Stimulated activated CD4-positive, alpha-beta T cell treated with anti-CD3 and anti-CD28 coated beads, TNF-alpha, amount 100 ng/mL, for 48 hours (primary cell): Measurements from ENCODE around the gene CKAP2L.

Experiments
- DNase-seq, 3 donors: peaks; one replicate each; pipeline ENCODE4 v3.0.0-alpha.2; 2020; ENCODE audit warnings: low read depth in 3 of 3

Gene CKAP2L

DNA sequence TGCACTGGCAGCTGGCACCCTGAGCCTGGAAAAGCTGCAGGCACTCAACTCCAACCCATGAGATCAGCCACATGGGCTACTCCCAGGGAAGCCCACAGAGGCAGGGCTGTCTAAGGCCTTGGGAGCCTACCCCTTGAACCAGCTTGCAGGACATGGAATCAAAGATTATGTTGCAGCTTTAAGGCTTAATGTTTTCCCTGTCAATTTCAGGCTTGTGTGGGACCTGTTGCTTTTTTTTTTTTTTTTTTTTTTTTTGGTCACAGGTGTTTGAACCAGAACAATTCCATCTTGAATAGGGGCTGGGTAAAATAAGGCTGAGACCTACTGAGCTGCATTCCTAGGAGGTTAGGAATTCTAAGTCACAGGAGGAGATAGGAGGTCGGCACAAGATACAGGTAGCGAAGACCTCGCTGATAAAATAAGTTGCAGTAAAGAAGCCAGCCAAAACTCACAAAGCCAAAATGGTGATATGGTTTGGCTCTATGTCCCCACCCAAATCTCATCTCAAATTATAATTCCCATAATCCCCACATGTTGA is 27.4 kb upstream of the CKAP2L start:
- no peak for DNase-seq

DNA sequence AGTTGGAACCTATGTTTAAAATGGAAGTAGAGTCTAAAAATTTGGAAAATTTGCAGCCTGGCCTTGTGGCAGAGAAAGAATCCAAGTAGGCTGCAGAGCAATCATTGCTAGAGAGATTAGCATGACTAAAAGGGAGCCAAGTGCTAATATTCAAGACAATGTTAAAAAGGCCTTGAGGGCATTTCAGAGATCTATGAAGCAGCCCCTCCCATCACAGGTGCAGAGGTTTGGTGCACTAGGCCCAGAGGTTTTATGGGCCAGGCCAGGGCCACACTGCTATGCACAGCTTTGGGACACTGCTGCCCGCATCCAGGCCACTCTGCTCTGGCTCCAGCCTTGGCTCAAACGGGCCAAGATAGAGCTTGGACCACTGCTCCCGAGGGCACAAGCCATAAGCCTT is 26.6 kb upstream of the CKAP2L start:
- no peak for DNase-seq

DNA sequence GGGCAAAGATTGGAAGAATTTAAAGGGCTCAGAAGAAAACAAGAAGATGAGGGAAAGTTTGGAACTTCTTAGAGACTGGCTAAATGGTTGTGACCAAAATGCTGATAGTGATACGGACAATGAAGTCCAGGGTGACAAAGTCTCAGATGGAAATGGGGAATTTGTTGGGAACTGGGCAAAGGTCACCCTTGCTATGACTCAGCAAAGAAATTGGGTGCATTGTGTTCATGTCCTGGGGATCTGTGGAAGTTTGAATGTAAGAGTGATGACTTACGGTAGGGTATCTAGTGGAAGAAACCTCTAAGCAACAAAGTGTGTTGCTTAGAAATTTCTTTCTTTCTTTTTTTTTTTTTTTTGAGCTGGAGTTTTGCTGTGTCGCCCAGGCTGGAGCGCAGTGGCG is 25.9 kb upstream of the CKAP2L start:
- no peak for DNase-seq

DNA sequence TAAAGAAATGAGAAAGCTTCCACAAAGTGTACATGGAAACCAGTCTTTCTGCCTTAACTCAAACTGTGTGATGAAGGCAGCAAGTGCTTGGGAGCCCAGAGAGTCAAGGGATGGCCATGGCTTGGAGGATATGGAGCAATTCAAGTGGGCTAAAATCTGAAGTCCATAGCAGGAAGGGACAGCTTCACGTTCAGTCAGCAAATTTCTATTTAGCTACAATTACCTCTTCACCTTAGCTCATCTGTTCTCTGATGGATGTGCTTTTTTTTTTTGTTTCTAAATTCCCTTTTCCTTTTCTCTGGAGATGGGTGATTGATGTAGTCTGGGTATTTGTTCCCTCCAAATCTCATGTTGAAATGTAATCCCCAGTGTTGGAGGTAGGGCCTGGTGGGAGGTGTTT is 24.8 kb upstream of the CKAP2L start:
- DNase-seq = no peak

DNA sequence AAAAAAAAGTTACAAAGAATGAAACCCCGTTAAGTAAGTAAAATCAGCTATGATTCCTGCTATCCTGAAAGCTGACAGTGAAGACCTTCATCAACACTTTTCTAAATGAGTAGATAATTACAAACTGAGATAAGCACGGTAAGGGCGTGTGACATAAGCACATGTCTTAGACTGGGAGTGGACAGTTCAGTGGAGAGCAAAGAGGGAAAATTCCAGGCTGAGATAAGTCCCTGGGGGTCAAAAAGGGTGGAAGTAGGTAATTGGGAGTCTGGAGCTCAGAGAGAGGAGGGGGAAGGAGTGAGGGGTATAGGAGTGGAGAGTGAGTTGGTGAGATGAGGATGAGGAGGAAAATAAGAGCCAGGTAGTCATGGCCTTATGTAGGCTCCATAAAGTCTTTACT is 24.2 kb upstream of the CKAP2L start:
- DNase-seq = no peak

DNA sequence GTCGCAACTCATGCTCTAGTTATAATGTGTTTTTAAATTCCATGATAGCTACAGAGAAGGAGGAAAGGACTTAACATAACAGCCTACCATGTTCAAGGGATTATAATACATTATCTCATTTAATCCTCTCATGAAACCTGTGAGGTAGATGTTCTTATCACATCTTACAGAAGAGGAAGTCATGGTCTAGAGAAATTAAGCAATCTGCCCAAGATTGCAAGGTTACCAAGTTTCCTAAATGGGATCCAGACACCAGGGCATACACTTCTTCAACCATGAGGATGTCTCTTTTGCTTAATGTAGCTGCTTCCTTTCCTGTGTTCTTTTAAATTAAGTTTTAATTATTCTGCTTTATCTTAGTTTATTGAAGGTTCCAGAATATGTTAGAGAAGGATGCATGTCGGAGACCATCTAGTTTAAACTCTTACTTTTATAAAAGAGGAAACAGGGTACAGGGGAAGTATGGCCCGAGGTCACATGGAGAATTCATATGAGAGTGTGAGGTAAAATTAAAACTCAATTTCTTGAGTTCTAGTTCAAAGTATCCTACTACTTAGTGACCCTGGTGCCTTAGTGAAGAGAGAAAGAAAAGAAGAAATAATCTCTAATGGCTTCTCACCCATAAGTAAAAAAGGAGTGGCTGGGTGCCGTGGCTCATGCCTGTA is 23.5 kb upstream of the CKAP2L start:
- DNase-seq = no peak

DNA sequence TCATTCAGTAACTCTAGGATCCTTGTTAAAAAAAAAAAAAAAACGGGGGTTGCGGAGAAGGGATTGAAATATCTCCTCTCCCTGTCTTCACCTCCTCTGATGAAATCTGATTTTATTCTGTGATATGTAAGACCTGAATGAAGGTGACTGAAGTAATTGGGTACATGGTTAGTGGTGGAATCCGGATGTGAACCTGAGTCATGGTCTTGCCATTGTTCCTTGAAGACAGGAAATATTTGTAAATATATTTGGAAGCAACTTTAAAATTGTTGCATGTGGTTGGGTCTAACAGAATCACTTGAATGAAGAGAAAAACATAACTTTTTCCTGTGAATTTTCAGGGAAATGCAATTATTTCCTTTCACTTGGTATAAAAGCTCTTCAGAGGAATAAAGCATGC is 22.9 kb upstream of the CKAP2L start:
- no peak for DNase-seq

DNA sequence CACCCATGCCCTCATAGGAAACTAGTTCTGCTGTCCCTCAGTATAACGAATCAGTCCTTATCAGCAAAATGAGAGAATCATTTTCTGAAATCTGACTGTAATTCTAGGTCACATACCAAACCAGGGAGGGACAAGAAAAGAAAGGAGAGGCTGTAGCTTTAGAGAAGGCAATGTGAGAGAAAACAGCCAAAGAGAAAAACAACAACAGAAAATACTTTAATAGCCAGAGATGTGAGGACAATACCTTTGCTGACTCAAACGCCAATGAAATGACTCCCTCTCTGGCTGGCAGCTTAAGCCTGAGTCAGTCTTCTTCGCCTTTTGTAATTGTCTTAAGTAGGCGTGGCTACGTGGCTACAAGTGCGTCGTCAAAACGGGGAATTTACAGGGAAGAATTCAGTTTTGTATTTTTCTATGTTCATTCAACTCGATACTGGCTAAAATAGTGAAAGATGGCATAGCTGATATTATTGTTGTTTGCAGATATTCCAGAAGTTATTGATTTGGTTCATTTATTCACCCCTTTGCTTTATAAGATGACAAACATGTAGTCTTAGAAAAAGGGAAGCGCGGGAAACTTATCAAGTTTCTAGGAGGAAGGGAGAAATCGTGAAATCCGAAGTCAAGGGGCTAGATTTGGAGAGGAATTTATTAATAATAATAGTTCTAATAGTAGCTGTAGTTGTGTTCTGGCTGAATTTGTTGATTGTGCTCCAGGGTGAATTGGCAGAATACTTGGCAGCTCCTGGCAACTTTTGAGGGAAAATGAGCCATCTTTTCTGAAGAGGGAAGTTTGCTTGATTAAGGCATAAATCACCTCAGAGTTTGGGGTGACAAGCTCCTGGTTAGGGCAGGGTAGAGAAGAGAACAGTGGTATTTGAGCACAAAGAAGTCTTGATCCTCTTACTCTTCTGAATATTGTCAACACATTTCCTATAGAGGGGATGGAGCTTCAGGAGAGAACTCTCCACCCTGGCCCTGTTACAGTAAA is 20.1 kb upstream of the CKAP2L start, which contains the start of gene IL1A:
TSS of gene IL1A (minus strand) at position 295 of the 991 bp plus-strand sequence. CDS start 723 bp downstream, outside the sequence.
- no peak for DNase-seq

DNA sequence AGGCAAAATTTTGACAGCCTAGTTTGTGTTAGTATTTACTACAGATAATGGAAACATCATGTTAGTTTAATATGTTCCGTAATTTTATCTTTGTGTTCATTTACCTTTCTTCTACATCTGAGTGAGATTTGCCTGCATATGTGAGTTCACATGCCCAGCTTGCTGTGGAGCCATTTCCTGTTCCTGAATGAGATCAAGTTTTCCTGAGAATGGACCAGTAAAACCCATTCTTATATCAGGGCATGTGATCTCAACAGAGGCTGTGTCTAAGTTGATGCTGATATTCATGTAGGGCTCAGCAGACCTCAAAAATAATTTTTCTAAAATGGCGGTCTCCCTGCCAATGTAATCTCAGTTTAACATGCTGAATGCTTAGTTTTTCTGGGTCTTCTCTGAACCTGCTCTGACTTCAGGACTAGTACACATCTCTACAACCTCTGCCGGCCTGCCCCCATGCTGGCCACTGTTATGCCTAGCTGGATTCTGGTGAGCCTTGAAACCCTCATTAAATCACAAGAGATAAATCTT is 18.8 kb upstream of the CKAP2L start:
- no peak for DNase-seq

DNA sequence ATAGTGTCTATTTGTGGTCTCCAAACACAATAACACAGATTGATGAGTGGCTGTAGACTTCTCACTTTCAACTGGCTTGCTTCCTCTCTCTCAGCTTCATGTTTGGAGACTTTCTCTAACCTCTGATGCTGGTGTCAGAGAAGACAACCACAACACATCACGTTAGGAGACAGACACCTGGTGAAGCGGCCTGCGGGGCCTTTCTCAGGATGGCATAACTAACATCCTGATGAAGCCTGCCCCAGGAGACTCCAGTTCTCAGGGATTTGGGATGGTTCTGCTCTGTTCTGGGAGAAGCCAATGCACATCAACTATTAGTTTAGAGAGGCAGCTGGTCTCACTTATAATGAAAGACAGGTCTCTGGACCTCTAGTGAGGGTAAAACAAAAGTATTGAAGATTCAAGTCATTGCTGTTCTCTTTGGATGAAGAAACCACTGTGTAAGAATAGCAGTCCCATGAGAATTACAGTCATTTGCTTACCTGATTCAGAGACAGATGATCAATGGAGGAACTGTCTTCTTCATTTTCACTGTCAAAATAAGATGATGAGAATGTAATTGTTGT is 17.9 kb upstream of the CKAP2L start:
- DNase-seq = no peak

DNA sequence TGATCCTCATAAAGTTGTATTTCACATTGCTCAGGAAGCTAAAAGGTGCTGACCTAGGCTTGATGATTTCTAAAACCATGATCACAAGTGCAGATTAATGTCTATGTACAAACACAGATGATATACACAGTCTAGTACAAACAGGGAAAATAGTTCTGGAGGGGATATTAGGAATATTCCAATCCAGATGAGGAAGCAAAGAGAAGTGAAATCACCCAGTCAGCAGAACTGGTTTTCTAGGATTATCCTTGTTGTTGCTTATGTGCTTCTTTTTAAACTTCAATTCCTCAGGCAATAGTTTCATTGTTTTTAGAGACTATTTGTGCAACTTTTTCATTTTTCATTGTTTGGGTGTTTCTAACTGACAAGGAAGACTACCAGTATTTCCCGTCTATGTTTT is 15.2 kb upstream of the CKAP2L start:
- DNase-seq = no peak

DNA sequence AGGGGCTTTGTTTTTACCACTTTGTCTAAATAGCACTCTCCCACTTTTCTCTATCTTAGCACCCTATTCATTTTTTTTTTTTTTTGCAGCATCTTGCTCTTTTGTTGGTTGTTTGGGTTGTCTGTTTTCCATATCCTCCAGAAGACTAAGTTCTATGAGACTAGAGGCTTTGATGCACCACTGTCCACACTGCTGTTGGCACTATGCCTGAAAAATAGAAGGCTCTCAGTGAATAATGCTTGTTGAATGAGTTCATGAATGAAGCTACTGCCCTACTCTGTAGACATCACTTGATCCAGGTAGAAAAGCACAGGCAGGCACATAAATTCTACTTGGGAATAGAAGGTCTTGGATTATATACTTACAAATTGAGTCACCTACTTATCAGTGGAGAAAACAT is 12.6 kb upstream of the CKAP2L start:
- DNase-seq = no peak

DNA sequence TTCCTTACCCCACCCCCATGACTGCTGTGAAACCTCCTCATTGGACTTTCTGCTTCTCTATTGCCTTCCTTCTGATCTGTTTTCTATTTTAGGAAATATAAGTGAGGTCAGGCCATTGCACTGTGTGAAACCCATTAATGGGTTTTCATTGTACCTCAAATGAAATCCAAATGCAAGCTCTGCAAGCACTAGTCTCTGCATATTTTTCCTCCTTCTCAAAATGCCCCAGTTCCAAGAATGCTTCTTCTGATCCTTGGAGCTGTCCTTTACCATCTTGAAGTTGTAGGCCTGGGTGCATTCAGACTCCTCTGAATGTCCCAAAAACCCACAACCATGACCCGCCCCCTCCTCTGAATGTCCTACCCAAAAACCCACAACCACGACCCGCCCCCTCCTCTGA is 11.7 kb upstream of the CKAP2L start:
- no peak for DNase-seq

DNA sequence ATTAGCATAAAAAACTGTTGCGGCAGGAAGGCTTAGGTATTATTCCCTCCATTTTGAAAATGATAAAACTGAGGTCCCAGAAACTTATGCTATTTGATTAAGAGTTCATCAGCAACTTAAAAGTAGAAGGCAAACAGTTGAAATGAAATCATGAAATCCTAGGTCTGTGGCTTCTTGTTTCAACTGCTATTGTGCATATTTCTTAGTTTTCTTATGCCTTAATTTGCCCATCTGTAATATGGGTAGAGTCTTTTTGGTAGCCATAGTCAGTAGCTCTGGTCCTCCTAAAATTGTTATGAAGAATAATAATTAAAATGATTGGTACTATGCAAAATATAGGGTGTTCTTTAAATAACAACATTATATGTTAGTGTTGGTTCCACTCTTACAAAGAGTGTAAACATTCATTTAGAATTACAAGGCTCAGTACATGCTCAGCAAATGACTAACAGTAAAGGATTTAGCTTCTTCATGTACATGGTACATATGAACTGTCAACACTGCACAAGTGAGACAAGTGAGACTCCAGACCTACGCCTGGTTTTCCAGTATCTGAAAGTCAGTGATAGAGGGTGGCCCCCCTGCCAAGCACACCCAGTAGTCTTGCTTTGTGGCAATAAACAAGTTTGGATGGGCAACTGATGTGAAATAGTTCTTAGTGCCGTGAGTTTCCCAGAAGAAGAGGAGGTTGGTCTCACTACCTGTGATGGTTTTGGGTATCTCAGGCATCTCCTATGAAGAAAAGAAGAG is 10.3 kb upstream of the CKAP2L start:
- no peak for DNase-seq

DNA sequence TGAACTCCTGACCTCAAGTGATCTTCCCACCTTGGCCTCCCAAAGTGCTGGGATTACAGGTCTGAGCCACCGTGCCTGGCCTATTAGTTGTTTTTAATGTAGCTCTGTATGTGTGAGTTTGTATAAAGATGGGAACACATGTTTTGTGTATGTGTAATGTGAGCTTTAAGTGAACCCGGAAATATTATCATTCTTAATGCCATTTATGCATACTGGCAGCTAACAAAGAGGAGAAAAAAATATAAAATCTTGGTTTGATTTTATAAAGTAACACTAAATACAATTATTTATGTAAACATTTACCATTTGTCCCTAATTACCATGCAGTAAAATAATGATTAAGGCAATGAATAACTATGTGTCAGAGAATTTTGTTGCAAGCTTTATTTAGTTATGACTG is 9.1 kb upstream of the CKAP2L start:
- DNase-seq = no peak

DNA sequence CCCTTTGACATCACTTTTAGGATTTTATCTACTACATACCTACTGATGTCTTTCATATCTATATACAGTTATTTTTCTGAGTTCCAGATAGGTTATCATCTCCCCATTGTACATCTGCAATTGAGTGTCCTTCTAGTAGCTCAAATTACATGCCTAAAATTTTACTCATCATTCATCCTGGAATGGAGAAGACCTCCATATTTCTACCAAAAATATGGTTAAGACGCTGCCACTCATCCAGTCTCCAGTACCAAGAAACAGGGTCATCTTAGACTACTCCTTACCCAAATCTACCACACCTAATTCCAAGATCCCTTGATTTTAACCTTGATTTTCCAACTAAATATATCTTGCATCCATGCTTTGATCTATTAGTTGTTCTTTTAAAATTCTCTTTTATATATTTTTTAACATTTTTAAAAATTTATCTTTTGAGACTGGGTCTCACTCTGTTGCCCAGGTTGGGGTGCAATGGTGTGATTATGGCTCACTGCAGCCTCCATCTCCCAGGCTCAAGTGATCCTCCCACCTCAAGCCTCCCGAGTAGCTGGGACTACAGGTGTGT is 8.6 kb upstream of the CKAP2L start:
- no peak for DNase-seq

DNA sequence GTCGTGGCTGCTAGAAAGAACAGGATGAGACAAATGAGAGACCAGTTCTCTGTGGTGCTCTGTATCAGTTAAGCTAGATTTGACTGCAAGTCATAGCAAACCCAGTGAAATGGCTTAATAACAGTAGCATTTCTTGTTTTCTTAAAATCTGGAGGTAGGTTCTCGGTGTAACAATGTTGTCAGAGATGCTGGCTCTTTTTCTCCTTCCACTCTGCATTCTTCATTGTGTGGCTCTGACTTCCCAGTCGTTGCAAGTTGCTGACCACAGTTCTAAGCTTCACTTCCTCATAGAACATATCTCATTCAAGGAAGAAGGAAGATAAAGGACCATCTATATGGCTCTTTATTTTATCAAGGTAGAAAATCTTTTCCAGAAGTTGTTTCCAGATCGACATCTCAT is 7.9 kb upstream of the CKAP2L start:
- DNase-seq = no peak

DNA sequence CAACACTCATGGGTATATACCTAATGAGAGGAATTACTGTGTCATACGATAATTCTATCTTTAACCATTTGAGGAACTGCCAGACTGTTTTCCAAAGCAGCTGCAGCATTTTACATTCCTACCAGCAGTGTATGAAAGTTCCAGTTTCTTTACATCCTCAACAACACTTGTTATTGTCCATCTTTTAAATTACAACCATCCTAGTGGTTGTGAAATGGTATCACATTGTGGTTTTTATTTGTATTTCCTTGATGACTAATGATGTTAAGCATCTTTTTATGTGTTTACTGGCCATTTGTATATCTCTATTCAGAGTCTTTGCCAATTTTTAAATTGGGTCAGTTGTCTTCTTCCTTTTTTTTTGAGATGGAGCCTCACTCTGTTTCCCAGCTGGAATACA is 4.0 kb upstream of the CKAP2L start:
- DNase-seq = no peak

DNA sequence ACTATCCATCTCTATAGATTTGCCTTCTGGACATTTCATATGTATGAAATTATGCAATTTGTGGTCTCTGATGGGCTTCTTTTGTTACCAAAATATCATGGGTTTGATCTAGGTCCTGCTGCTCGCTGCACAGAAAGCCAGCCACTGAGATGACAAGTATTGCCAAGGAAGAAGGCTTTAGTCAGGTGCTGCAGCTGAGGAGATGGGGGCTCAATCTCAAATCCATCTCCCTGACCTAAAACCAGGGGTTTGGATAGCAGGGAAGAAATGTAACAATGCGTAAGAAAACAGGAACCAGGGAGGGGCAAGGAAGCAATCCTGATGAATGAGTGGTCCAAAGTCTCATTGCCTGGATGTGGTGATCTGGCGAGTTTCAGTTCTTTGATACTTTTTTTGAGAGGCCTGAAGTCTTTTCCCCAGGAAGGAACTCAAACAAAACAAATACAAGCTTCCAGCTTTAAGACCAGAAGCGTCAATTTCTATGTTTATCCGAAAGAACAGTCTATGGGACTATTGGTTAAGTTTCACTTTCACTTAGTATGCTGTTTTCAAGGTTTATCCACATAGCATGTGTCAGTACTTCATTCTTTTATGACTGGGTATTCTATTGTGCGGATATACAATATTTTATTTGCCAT is 3.4 kb upstream of the CKAP2L start:
- DNase-seq = no peak

DNA sequence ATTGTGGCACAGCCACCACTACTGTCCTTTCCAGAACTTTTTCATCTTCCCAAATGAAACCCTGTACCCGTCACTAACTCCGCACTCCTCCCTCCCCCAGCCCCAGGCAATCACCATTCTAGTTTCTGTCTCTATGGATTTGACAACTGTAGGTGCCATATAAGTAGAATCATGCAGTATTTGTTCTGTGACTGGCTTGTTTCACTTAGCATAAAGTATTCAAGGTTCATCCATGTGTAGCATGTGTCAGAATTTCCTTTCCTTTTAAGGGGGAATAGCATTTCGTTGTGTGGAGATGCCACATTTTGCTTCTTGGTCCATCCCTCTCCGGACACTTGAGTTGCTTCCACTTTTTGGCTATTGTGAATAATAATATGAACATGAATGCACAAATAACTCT is 842 bp upstream of the CKAP2L start:
- DNase-seq = no peak

DNA sequence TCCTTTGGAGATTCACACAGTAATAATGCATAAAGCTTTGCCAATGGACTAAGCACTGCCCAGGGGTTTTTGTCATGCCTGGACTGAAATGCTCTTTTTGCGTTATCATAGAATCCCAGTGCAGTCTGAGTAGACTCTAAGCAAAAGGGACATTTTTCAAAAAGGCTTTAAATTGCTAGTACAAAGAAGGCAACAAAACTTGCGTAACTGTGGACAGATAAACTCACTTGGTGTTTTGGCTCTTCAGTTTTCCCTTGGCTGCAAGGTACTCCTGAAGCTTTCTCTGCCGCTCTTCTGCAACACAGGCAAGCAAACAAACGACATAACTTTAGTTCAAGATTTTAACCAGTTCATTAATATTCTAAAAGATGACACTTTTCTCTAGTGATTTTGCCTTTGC is 2.1 kb downstream of the CKAP2L start:
- no peak for DNase-seq
